H1 (cell line): ENCODE results near the gene TMEM151B. TPM values are rescaled to one million over a fixed set of nuclear protein-coding genes. Genes with fewer than 3 reads are reported as not detected.

Source experiments
- CTCF ChIA-PET: fragments of 300-600 bp; sonication (Branson Sonifier 250); formaldehyde crosslinking; loops from one replicate; lab custom pipeline; 2021; ENCODE audit not compliant: partially characterized antibody; lab: Charles Lee
- POLR2A ChIA-PET: fragments of 300-600 bp; sonication (Branson Sonifier 250); formaldehyde crosslinking; loops from one replicate; lab custom pipeline; 2021; ENCODE audit warnings: inconsistent platforms; ENCODE audit not compliant: partially characterized antibody; lab: Charles Lee
- DNase-seq, 2 experiments: peaks; one replicate each; pipeline versions ENCODE4 v3.0.0 to v3.0.0-alpha.2; 2010 to 2022; ENCODE audit warnings: low spot score in 2 of 2, low read depth in 1 of 2, mixed read lengths in 1 of 2
- FAIRE-seq: peaks from 2 replicates; lab custom pipeline; 2011; peaks lifted over from hg19 to GRCh38; lab: Jason Lieb, UNC
- H2AFZ ChIP-seq: 2 replicates; pipeline ENCODE4 v1.8.1; 2012; ENCODE audit warnings: low read length, inconsistent platforms
- H2AK5ac ChIP-seq: 2 replicates; pipeline ENCODE4 v1.6.1; 2013; ENCODE audit warnings: low read depth, low read length
- H2BK120ac ChIP-seq: replicated peaks from 2 replicates; pipeline ENCODE3; 2013; ENCODE audit warnings: low read depth, low read length, inconsistent platforms
- H2BK12ac ChIP-seq: 2 replicates; pipeline ENCODE4 v1.6.1; 2013; ENCODE audit warnings: low read depth, low read length
- H2BK15ac ChIP-seq: 2 replicates; pipeline ENCODE4 v1.6.1; 2013; ENCODE audit warnings: low read length
- H2BK20ac ChIP-seq: 2 replicates; pipeline ENCODE4 v1.6.1; 2013; ENCODE audit warnings: low read length
- H2BK5ac ChIP-seq: 2 replicates; pipeline ENCODE4 v1.6.1; 2013; ENCODE audit warnings: low read depth, low read length
- H3K14ac ChIP-seq: 2 replicates; pipeline ENCODE4 v1.6.1; 2013; ENCODE audit warnings: inconsistent platforms; ENCODE audit not compliant: insufficient read length
- H3K18ac ChIP-seq: 2 replicates; pipeline ENCODE4 v1.6.1; 2013; ENCODE audit warnings: low read length; ENCODE audit errors: extremely low read depth
- H3K23ac ChIP-seq: 2 replicates; pipeline ENCODE4 v1.6.1; 2013; ENCODE audit warnings: inconsistent platforms; ENCODE audit not compliant: insufficient read length
- H3K23me2 ChIP-seq: 2 replicates; pipeline ENCODE4 v1.6.1; 2013; ENCODE audit warnings: low read depth, low read length
- H3K27ac ChIP-seq: 2 replicates; pipeline ENCODE4 v1.6.1; 2011; ENCODE audit warnings: low read depth, low read length, inconsistent platforms
- H3K27me3 ChIP-seq, 4 experiments: replicated peaks in 1 of 4; 1 replicate in 1 of 4; 2 replicates in 3 of 4; pipeline versions ENCODE4 v1.6.1 to v1.8.1; 2011 to 2013; ENCODE audit warnings: low read length in 3 of 4, mild to moderate bottlenecking in 3 of 4, inconsistent platforms in 2 of 4, mixed read lengths in 2 of 4, moderate library complexity in 1 of 4; ENCODE audit not compliant: control insufficient read depth in 3 of 4, insufficient read depth in 3 of 4; ENCODE audit errors: extremely low read depth in 1 of 4
- H3K36me3 ChIP-seq, 4 experiments: 2 replicates each; pipeline versions ENCODE4 v1.6.1 to v1.8.1; 2011 to 2013; ENCODE audit warnings: mild to moderate bottlenecking in 4 of 4, low read length in 3 of 4, moderate library complexity in 2 of 4, control low read depth in 1 of 4, inconsistent platforms in 1 of 4; ENCODE audit not compliant: insufficient read depth in 4 of 4, control insufficient read depth in 2 of 4
- H3K4ac ChIP-seq: replicated peaks from 2 replicates; pipeline ENCODE3; 2013; ENCODE audit warnings: low read length, low read depth, mixed read lengths, inconsistent platforms; ENCODE audit not compliant: insufficient read length
- H3K4me1 ChIP-seq, 4 experiments: replicated peaks in 1 of 4; 1 replicate in 1 of 4; 2 replicates in 3 of 4; pipeline versions ENCODE4 v1.6.1 to v1.8.1; 2011 to 2013; ENCODE audit warnings: low read length in 3 of 4, inconsistent platforms in 2 of 4, mixed read lengths in 1 of 4; ENCODE audit not compliant: insufficient read depth in 4 of 4, control insufficient read depth in 3 of 4
- H3K4me2 ChIP-seq, 2 experiments: 2 replicates each; pipeline versions ENCODE4 v1.6.1 to v1.8.1; 2011 to 2013; ENCODE audit warnings: low read depth in 2 of 2, low read length in 2 of 2, control low read depth in 1 of 2, inconsistent platforms in 1 of 2, mild to moderate bottlenecking in 1 of 2; ENCODE audit not compliant: insufficient read depth in 1 of 2
- H3K4me3 ChIP-seq, 4 experiments: fragments of 200-600, 300-600 bp in 1 of 4; sonication (generic), shearing (Covaris generic), sonication (Bioruptor Twin) in 1 of 4; 2 replicates each; pipeline versions ENCODE4 v1.5.1 to v1.8.1; 2011 to 2016; ENCODE audit warnings: low read length in 4 of 4, low read depth in 3 of 4, control low read depth in 2 of 4, inconsistent platforms in 2 of 4, mild to moderate bottlenecking in 2 of 4, mixed read lengths in 1 of 4, moderate library complexity in 1 of 4; ENCODE audit not compliant: insufficient read depth in 2 of 4; ENCODE audit errors: extremely low read depth in 1 of 4
- H3K56ac ChIP-seq: replicated peaks from 2 replicates; pipeline ENCODE3; 2013; ENCODE audit warnings: low read depth, mild to moderate bottlenecking, mixed read lengths, low read length, inconsistent platforms; ENCODE audit not compliant: insufficient read length
- H3K79me1 ChIP-seq: 2 replicates; pipeline ENCODE4 v1.6.1; 2013; ENCODE audit warnings: low read depth, low read length, control low read depth
- H3K79me2 ChIP-seq, 2 experiments: 2 replicates each; pipeline versions ENCODE4 v1.6.1 to v1.8.1; 2012 to 2013; ENCODE audit warnings: low read length in 2 of 2, mild to moderate bottlenecking in 2 of 2, inconsistent platforms in 1 of 2; ENCODE audit not compliant: insufficient read depth in 2 of 2, control insufficient read depth in 1 of 2
- H3K9ac ChIP-seq, 4 experiments: replicated peaks in 1 of 4; 1 replicate in 1 of 4; 2 replicates in 3 of 4; pipeline versions ENCODE4 v1.6.1 to v1.8.1; 2011 to 2013; ENCODE audit warnings: low read depth in 3 of 4, low read length in 3 of 4, control low read depth in 2 of 4, mild to moderate bottlenecking in 2 of 4, moderate library complexity in 2 of 4, inconsistent platforms in 1 of 4; ENCODE audit errors: extremely low read depth in 1 of 4
- H3K9me3 ChIP-seq, 2 experiments: 2 replicates each; pipeline versions ENCODE4 v1.6.1 to v1.8.1; 2012 to 2013; ENCODE audit warnings: mild to moderate bottlenecking in 2 of 2, moderate library complexity in 2 of 2, control low read depth in 1 of 2, inconsistent platforms in 1 of 2, low read depth in 1 of 2, low read length in 1 of 2, mixed read lengths in 1 of 2; ENCODE audit not compliant: insufficient read depth in 2 of 2
- H4K20me1 ChIP-seq, 2 experiments: replicated peaks in 1 of 2; 2 replicates each; pipeline versions ENCODE3 to v1.8.1; 2011 to 2013; ENCODE audit warnings: inconsistent platforms in 2 of 2, low read length in 2 of 2, mild to moderate bottlenecking in 1 of 2; ENCODE audit not compliant: insufficient read depth in 2 of 2, control insufficient read depth in 1 of 2
- H4K5ac ChIP-seq: 2 replicates; pipeline ENCODE4 v1.6.1; 2013; ENCODE audit warnings: low read length, low read depth, mixed read lengths, inconsistent platforms; ENCODE audit not compliant: insufficient read length
- H4K8ac ChIP-seq: 2 replicates; pipeline ENCODE4 v1.8.0; 2013; ENCODE audit warnings: mild to moderate bottlenecking, moderate library complexity, low read length, inconsistent platforms; ENCODE audit not compliant: insufficient read depth; ENCODE audit errors: extremely low read depth
- H4K91ac ChIP-seq: replicated peaks from 2 replicates; pipeline ENCODE3; 2013; ENCODE audit warnings: low read length, mixed read lengths, inconsistent platforms; ENCODE audit not compliant: insufficient read length
- BACH1 ChIP-seq: IDR thresholded peaks from 2 replicates; pipeline ENCODE4 v1.6.1; 2012; ENCODE audit warnings: low read length, improper control_type of control experiment
- CHD2 ChIP-seq: IDR thresholded peaks from 2 replicates; pipeline ENCODE4 v1.6.1; 2012; ENCODE audit warnings: low read length, improper control_type of control experiment
- FOSL1 ChIP-seq: IDR thresholded peaks from 2 replicates; pipeline ENCODE4 v1.6.1; 2011; ENCODE audit warnings: mild to moderate bottlenecking, low read depth, low read length, moderate library complexity; ENCODE audit not compliant: insufficient read depth
- POU5F1 ChIP-seq: IDR thresholded peaks from 2 replicates; pipeline ENCODE4 v1.6.1; 2011; ENCODE audit warnings: low read depth, mild to moderate bottlenecking, low read length, moderate library complexity
- WGBS, 2 experiments: shearing (Covaris generic) in 1 of 2; methylation state at CpG; one replicate each; pipeline versions ENCODE4 v1.1.6 to v1.1.7; 2013 to 2015; ENCODE audit warnings: low lambda C conversion rate in 2 of 2, mixed read lengths in 2 of 2, inconsistent platforms in 1 of 2, low coverage in 1 of 2, missing lambda C conversion rate in 1 of 2; ENCODE audit not compliant: insufficient replicate concordance in 2 of 2, insufficient coverage in 1 of 2, insufficient read length in 1 of 2; ENCODE audit errors: extremely low coverage in 1 of 2, missing lambda C conversion rate in 1 of 2; 5-methylcytosine and 5-hydroxymethylcytosine counted together
- polyA plus RNA-seq, 7 experiments: library from polyadenylated mRNA; depleted of rRNA in 3 of 7; stranded (reverse) in 5 of 7; unstranded in 2 of 7; fragments of >200 nt in 5 of 7; fragments of 200-250 nt in 2 of 7; gene quantifications; 1 replicate in 5 of 7; 2 replicates in 1 of 7; 4 replicates in 1 of 7; pipeline versions ENCODE4 v1.2.1 to v1.2.3, GENCODE V29; 2011 to 2013; ENCODE audit warnings: missing spikeins in 2 of 7, mixed read lengths in 2 of 7
- total RNA-seq: library from RNA; stranded (reverse); fragmentation: NEBNext Ultra II Directional; extraction: Animal tissue kit (Norgen Biotek cat#: 25700); gene quantifications from 2 replicates; pipeline ENCODE4 v1.2.1, GENCODE V29; 2021

TMEM151B gene
- total and polyA plus RNA-seq, 2 of the 8 experiments (the other 6 are each of a cell fraction or from before 2014, with no cell fraction given): 8.0 to 15.5 TPM

- Histone ChIP-seq H2BK5ac (no peak overlapping the region), H3K4ac (no peak overlapping the region), H2BK20ac (no peak overlapping the region), H4K20me1 (peaks cover 6 to 17% of the 10 kb centered on the region in 2 experiments), H2BK120ac (no peak overlapping the region), H3K14ac (no peak overlapping the region), H2BK12ac (no peak overlapping the region), H2AK5ac (no peak overlapping the region), H4K8ac (no peak overlapping the region), H3K79me2 (0 out of 4 replicates have a peak, but pooled peaks cover 0 to 4% of the 10 kb centered on the region in 2 experiments), H3K23me2 (peaks cover 4% of the 10 kb centered on the region; the same call in 1 of the 2 replicates), H2AFZ (no peak overlapping the region), H3K18ac (no peak overlapping the region), H3K23ac (no peak overlapping the region), H3K9me3 (no peaks in the 10 kb centered on the region), H3K4me1 (peaks cover 4 to 15% (median 9%) of the 10 kb centered on the region in 4 experiments; a peak in 6 of 7 replicates), H3K56ac (no peak overlapping the region), H3K27me3 (no peaks in the 10 kb centered on the region; a peak in 1 of 7 replicates), H4K5ac (no peak overlapping the region), H2BK15ac (0 out of 2 replicates have a peak overlapping the region, but pooled peaks have one; percentile 14), H3K79me1 (peaks cover 11% of the 10 kb centered on the region), H3K4me3 (no peak overlapping the region), H3K9ac (no peak overlapping the region), H3K27ac (peak overlapping the region; percentile 1; the same call in 1 of the 2 replicates), H3K4me2 (no peak overlapping the region), H4K91ac (no peak overlapping the region), H3K36me3 (peaks cover 35 to 57% (median 51%) of the 10 kb centered on the region in 4 experiments)
- CTCF ChIA-PET: interaction anchor here (1.1 to 19.4 kb wide), 25 partner anchors 8 to 153 kb away, joined by 3 to 287 read pairs (median 18); partner anchors contain the start of genes CAPN11, HSP90AB1, MYMX and SLC29A1
- TF ChIP-seq BACH1 (no peak), FOSL1 (no peak), POU5F1 (no peak), CHD2 (no peak)
- 85% methylated on average over 14 of the region's 14 CpGs; no CpG with 5 or more reads in 1 of the 2 experiments for WGBS, 2 experiments
- DNase-seq (no peak), FAIRE-seq (no peak)
- POLR2A ChIA-PET: interaction anchor here (0.7 to 21.0 kb wide), 15 partner anchors 9 to 271 kb away, joined by 3 to 581 read pairs (median 5); partner anchors contain the start of genes HSP90AB1, SLC29A1 and SLC35B2
Measured at GRCh38 chr6:44233567-44234100, 36.6 kb upstream of the TMEM151B start.
